Liver (tissue), 9 donors: Measurements from ENCODE around the gene CACNA1I. TPM values are rescaled to one million over a fixed set of nuclear protein-coding genes. Genes with fewer than 3 reads are reported as not detected.

ENCODE experiments used
- DNase-seq: peaks from one replicate; pipeline ENCODE4 v3.0.0-alpha.2; 2017; ENCODE audit warnings: low spot score
- H3K27ac ChIP-seq, 2 donors: one replicate each; pipeline ENCODE4 v1.7.0; 2013; ENCODE audit warnings: inconsistent platforms in 2 of 2, low read length in 2 of 2, control low read depth in 1 of 2, low read depth in 1 of 2, mild to moderate bottlenecking in 1 of 2
- H3K27me3 ChIP-seq, 4 donors: one replicate each; pipeline versions ENCODE4 v1.6.1 to v1.7.0; 2013; ENCODE audit warnings: low read length in 3 of 4, inconsistent platforms in 1 of 4, mild to moderate bottlenecking in 1 of 4, moderate library complexity in 1 of 4; ENCODE audit not compliant: control insufficient read depth in 4 of 4, insufficient read depth in 4 of 4
- H3K36me3 ChIP-seq, 4 donors: one replicate each; pipeline versions ENCODE4 v1.6.1 to v1.7.0; 2013; ENCODE audit warnings: low read length in 3 of 4, mild to moderate bottlenecking in 3 of 4, low read depth in 1 of 4, moderate library complexity in 1 of 4; ENCODE audit not compliant: control insufficient read depth in 4 of 4, insufficient read depth in 3 of 4
- H3K4me1 ChIP-seq, 4 donors: one replicate each; pipeline versions ENCODE4 v1.6.1 to v1.7.0; 2013; ENCODE audit warnings: low read length in 3 of 4, mild to moderate bottlenecking in 3 of 4, moderate library complexity in 1 of 4; ENCODE audit not compliant: control insufficient read depth in 4 of 4, insufficient read depth in 4 of 4
- H3K4me3 ChIP-seq, 3 donors: one replicate each; pipeline versions ENCODE4 v1.6.1 to v1.7.0; 2013; ENCODE audit warnings: low read length in 3 of 3, control low read depth in 1 of 3, low read depth in 1 of 3, mild to moderate bottlenecking in 1 of 3
- H3K9ac ChIP-seq, 2 donors: one replicate each; pipeline ENCODE4 v1.7.0; 2013; ENCODE audit warnings: low read length in 2 of 2, mild to moderate bottlenecking in 2 of 2, moderate library complexity in 2 of 2, control low read depth in 1 of 2, low read depth in 1 of 2
- H3K9me3 ChIP-seq, 4 donors: one replicate each; pipeline versions ENCODE4 v1.6.1 to v1.7.0; 2013; ENCODE audit warnings: low read length in 3 of 4; ENCODE audit not compliant: control insufficient read depth in 4 of 4
- CTCF ChIP-seq: fragments of 150-350 bp; IDR thresholded peaks from 2 replicates; pipeline ENCODE4 v1.5.1; 2017; ENCODE audit warnings: improper control_type of control experiment, low read depth, low read length; ENCODE audit not compliant: missing input control
- EGR1 ChIP-seq, 2 donors: IDR thresholded peaks; 2 replicates each; pipeline ENCODE4 v1.6.1; 2016 to 2018; ENCODE audit warnings: antibody characterized with exemption in 2 of 2, low read depth in 2 of 2
- FOXA1 ChIP-seq: IDR thresholded peaks from 2 replicates; pipeline ENCODE4 v1.6.1; 2016; ENCODE audit warnings: antibody characterized with exemption
- FOXA2 ChIP-seq: IDR thresholded peaks from 2 replicates; pipeline ENCODE4 v1.6.1; 2016; ENCODE audit warnings: antibody characterized with exemption
- GABPA ChIP-seq, 2 donors: IDR thresholded peaks in 1 of 2; conservative IDR thresholded peaks in 1 of 2; 2 replicates each; pipeline ENCODE4 v1.6.1; 2016; ENCODE audit warnings: antibody characterized with exemption in 2 of 2, mild to moderate bottlenecking in 1 of 2, moderate library complexity in 1 of 2
- HNF4A ChIP-seq, 2 donors: conservative IDR thresholded peaks; 2 replicates each; pipeline ENCODE4 v1.6.1; 2016; ENCODE audit warnings: antibody characterized with exemption in 2 of 2, mild to moderate bottlenecking in 2 of 2
- HNF4G ChIP-seq: IDR thresholded peaks from 2 replicates; pipeline ENCODE4 v1.6.1; 2016; ENCODE audit warnings: antibody characterized with exemption
- JUND ChIP-seq, 2 donors: IDR thresholded peaks; 2 replicates each; pipeline ENCODE4 v1.6.1; 2016; ENCODE audit warnings: antibody characterized with exemption in 2 of 2
- MAX ChIP-seq: IDR thresholded peaks from 2 replicates; pipeline ENCODE4 v1.6.1; 2016; ENCODE audit warnings: antibody characterized with exemption
- NR2F2 ChIP-seq: IDR thresholded peaks from 2 replicates; pipeline ENCODE4 v1.6.1; 2016; ENCODE audit warnings: antibody characterized with exemption
- RAD21 ChIP-seq, 2 donors: IDR thresholded peaks; 2 replicates each; pipeline ENCODE4 v1.6.1; 2016; ENCODE audit warnings: antibody characterized with exemption in 2 of 2, mild to moderate bottlenecking in 2 of 2
- REST ChIP-seq: IDR thresholded peaks from 2 replicates; pipeline ENCODE4 v1.6.1; 2016; ENCODE audit warnings: antibody characterized with exemption, mild to moderate bottlenecking
- RXRA ChIP-seq, 2 donors: IDR thresholded peaks; 2 replicates each; pipeline ENCODE4 v1.6.1; 2017 to 2018; ENCODE audit warnings: antibody characterized with exemption in 2 of 2, mild to moderate bottlenecking in 1 of 2
- SP1 ChIP-seq: IDR thresholded peaks from 2 replicates; pipeline ENCODE4 v1.6.1; 2018; ENCODE audit warnings: antibody characterized with exemption, mild to moderate bottlenecking
- ZBTB33 ChIP-seq: IDR thresholded peaks from 2 replicates; pipeline ENCODE4 v1.6.1; 2016; ENCODE audit warnings: antibody characterized with exemption
- WGBS: extraction: QIAGEN DNeasy Blood & Tissue Kit; methylation state at CpG from one replicate; pipeline ENCODE4 v1.1.7; 2013; 5-methylcytosine and 5-hydroxymethylcytosine counted together
- polyA plus RNA-seq, 2 donors: library from polyadenylated mRNA; stranded (reverse) in 1 of 2; unstranded in 1 of 2; fragments of 200-250 nt in 1 of 2; fragments of >200 nt in 1 of 2; fragmentation: Nextera tagmentation in 1 of 2; extraction: Ambion mirVana in 1 of 2; gene quantifications; one replicate each; pipeline versions ENCODE4 v1.2.1 to v1.2.3, GENCODE V29; 2013 to 2015
- total RNA-seq, 2 donors: library from RNA; depleted of rRNA; stranded (reverse); fragments of >200 nt; gene quantifications; one replicate each; pipeline ENCODE4 v1.2.3, GENCODE V29; 2014
- donor health status: healthy.
- donor health status: healthy.
- donor health status: healthy.
- donor health status: healthy.
- donor health status: healthy.

The CACNA1I gene
- total and polyA plus RNA-seq, 4 donors, result under 0.01 to 0.14 (median 0.01) TPM; not detected in 1

GRCh38 chr22:39719559-39720450 is 149.3 kb downstream of the CACNA1I start:
- no peaks in the 10 kb centered on the region for H3K4me1 ChIP-seq
- H3K9me3 ChIP-seq, result no peaks in the 10 kb centered on the region
- no peak for DNase-seq
- H3K9ac ChIP-seq, result no peak overlapping the region
- H3K4me3 ChIP-seq, result no peak overlapping the region
- no peaks in the 10 kb centered on the region for H3K36me3 ChIP-seq
- TF ChIP-seq RXRA (IDR thresholded peaks at IDR 0.05), result no peak
- TF ChIP-seq HNF4G, result no peak
- TF ChIP-seq HNF4A (conservative IDR thresholded peaks at IDR 0.05), result no peak
- no peak for TF ChIP-seq REST
- TF ChIP-seq FOXA1, result no peak
- no peak for TF ChIP-seq ZBTB33
- TF ChIP-seq NR2F2, result no peak
- WGBS, result 49% methylated on average over 15 of the region's 15 CpGs
- H3K27ac ChIP-seq, result no peak overlapping the region
- peaks cover 0 to 6% (median 1%) of the 10 kb centered on the region in 4 donors for H3K27me3 ChIP-seq

- H3K4me3 ChIP-seq, result no peak overlapping the region
- H3K4me1 ChIP-seq, result no peaks in the 10 kb centered on the region
- no peak overlapping the region for H3K9ac ChIP-seq
- no peaks in the 10 kb centered on the region for H3K9me3 ChIP-seq
- peaks cover 0 to 6% (median 1%) of the 10 kb centered on the region in 4 donors for H3K27me3 ChIP-seq
- H3K27ac ChIP-seq, result no peak overlapping the region
- 47% methylated on average over 9 of the region's 9 CpGs for WGBS
- DNase-seq, result no peak
- no peaks in the 10 kb centered on the region for H3K36me3 ChIP-seq
- TF ChIP-seq RXRA (IDR thresholded peaks at IDR 0.05), result no peak
- TF ChIP-seq SP1, result no peak
- no peak for TF ChIP-seq ZBTB33
- no peak for TF ChIP-seq REST
- no peak for TF ChIP-seq RAD21 (IDR thresholded peaks at IDR 0.05)
- TF ChIP-seq HNF4G, result no peak
- TF ChIP-seq GABPA (IDR thresholded peaks at IDR 0.05 in 1 of 2, conservative IDR thresholded peaks at IDR 0.05 in 1 of 2), result no peak
- TF ChIP-seq MAX, result no peak
- TF ChIP-seq EGR1 (IDR thresholded peaks at IDR 0.05; ENCODE audit: low read depth in 2 of 2), result no peak
- no peak for TF ChIP-seq JUND (IDR thresholded peaks at IDR 0.05)
- no peak for TF ChIP-seq FOXA2
- TF ChIP-seq HNF4A (conservative IDR thresholded peaks at IDR 0.05), result no peak
- TF ChIP-seq FOXA1, result no peak
- TF ChIP-seq CTCF, result no peak
Observed at GRCh38 chr22:39721206-39722031, 150.9 kb downstream of the CACNA1I start.
